Vagina (tissue), 2 donors: ENCODE measurements around the gene ILDR2. TPM values are rescaled to one million over a fixed set of nuclear protein-coding genes. Genes with fewer than 3 reads are reported as not detected.
A peak's percentile ranks its signal among the peaks of the same experiment; 100 is the strongest.

Experiments used
- DNase-seq, 2 donors: peaks; one replicate each; pipeline ENCODE4 v3.0.0-alpha.2; 2017; ENCODE audit errors: extremely low spot score in 2 of 2
- H3K27ac ChIP-seq: fragments of 200-600 bp; sonication (generic); one replicate; pipeline ENCODE4 v1.5.1; 2019
- H3K27me3 ChIP-seq: fragments of 200-600 bp; sonication (generic); one replicate; pipeline ENCODE4 v1.5.1; 2019
- H3K36me3 ChIP-seq, 2 donors: fragments of 200-600 bp; sonication (generic); one replicate each; pipeline ENCODE4 v1.5.1; 2017 to 2019
- H3K4me1 ChIP-seq: fragments of 200-600 bp; sonication (generic); one replicate; pipeline ENCODE4 v1.5.1; 2019
- H3K4me3 ChIP-seq, 2 donors: fragments of 200-600 bp; sonication (generic); 1 replicate in 1 of 2; 2 replicates in 1 of 2; pipeline ENCODE4 v1.5.1; 2016 to 2019
- H3K9me3 ChIP-seq: fragments of 200-600 bp; sonication (generic); one replicate; pipeline ENCODE4 v1.5.1; 2019
- CTCF ChIP-seq, 3 experiments: fragments of 450-650 bp in 2 of 3; fragments of 200-600 bp in 1 of 3; sonication (generic) in 1 of 3; IDR thresholded peaks; one replicate each; pipeline ENCODE4 v1.5.1; 2017 to 2019; ENCODE audit warnings: antibody characterized with exemption in 3 of 3, mild to moderate bottlenecking in 2 of 3, moderate library complexity in 2 of 3
- POLR2AphosphoS5 ChIP-seq, 2 donors: sonication (generic); formaldehyde crosslinking; IDR thresholded peaks; one replicate each; pipeline ENCODE4 v1.9.0; 2017; ENCODE audit warnings: antibody characterized with exemption in 2 of 2, mild to moderate bottlenecking in 2 of 2, low read depth in 1 of 2; ENCODE audit not compliant: insufficient read depth in 1 of 2
- intact Hi-C: fragments of 100-400 bp; cut with DNase I; formaldehyde crosslinking; loops from one replicate; pipeline ENCODE4 v1.15.1; 2023
- small RNA-seq: library from RNA; depleted of rRNA; stranded (forward); fragments of <200 nt; gene quantifications from one replicate; pipeline ENCODE3, GENCODE V24; 2016
- total RNA-seq: library from RNA; depleted of rRNA; stranded (reverse); fragments of >200 nt; gene quantifications from one replicate; pipeline ENCODE4 v1.2.3, GENCODE V29; 2016

ILDR2 gene
- total RNA-seq, 1 donor from 2014 or later, result 0.25 TPM

- DNase-seq, result no peak
- intact Hi-C loops, result no loop called here
- TF ChIP-seq CTCF (IDR thresholded peaks at IDR 0.05) (no peak), POLR2AphosphoS5 (IDR thresholded peaks at IDR 0.05; ENCODE audit: insufficient read depth in 1 of 2, low read depth in 1 of 2) (no peak)
- H3K36me3 ChIP-seq, result peaks cover 0 to 58% of the 10 kb centered on the region in 2 donors
- H3K27me3 ChIP-seq, result no peaks in the 10 kb centered on the region
- no peak overlapping the region for H3K4me3 ChIP-seq
- H3K9me3 ChIP-seq, result no peaks in the 10 kb centered on the region
- no peak overlapping the region for H3K27ac ChIP-seq
- H3K4me1 ChIP-seq, result no peaks in the 10 kb centered on the region
Measured at GRCh38 chr1:166858726-166859419, 116.5 kb downstream of the ILDR2 start.

Small RNAs within 50 kb of the gene (small RNA-seq; reads per million reads assigned to genes)
- 1.3 reads per million, percentile 35 among the genes with 10 or more reads in this experiment for gene RNA5SP65

Other genes starting within 250 kb of the ILDR2 start
- gene POGK, start 136.1 kb downstream of the ILDR2 start, total RNA-seq, result 26.3 TPM
- gene TADA1, start 99.3 kb downstream of the ILDR2 start, total RNA-seq, result 14.0 TPM
- not detected for gene MAEL, start 13.7 kb upstream of the ILDR2 start, total RNA-seq
- 0.74 TPM for gene GPA33, start 114.8 kb upstream of the ILDR2 start, total RNA-seq
- not detected for gene STYXL2, start 118.5 kb upstream of the ILDR2 start, total RNA-seq
- 10.8 TPM for gene POU2F1, start 245.3 kb upstream of the ILDR2 start, total RNA-seq